HG02981 (cell line): ENCODE data around the gene LRPAP1.

Experiments used
- ATAC-seq: cut with Tn5 transposase; IDR thresholded peaks from one replicate; pipeline ENCODE4 v1.9.1; 2021; ENCODE audit warnings: mild to moderate bottlenecking, moderate library complexity; ENCODE audit not compliant: unreplicated experiment

Gene LRPAP1

DNA sequence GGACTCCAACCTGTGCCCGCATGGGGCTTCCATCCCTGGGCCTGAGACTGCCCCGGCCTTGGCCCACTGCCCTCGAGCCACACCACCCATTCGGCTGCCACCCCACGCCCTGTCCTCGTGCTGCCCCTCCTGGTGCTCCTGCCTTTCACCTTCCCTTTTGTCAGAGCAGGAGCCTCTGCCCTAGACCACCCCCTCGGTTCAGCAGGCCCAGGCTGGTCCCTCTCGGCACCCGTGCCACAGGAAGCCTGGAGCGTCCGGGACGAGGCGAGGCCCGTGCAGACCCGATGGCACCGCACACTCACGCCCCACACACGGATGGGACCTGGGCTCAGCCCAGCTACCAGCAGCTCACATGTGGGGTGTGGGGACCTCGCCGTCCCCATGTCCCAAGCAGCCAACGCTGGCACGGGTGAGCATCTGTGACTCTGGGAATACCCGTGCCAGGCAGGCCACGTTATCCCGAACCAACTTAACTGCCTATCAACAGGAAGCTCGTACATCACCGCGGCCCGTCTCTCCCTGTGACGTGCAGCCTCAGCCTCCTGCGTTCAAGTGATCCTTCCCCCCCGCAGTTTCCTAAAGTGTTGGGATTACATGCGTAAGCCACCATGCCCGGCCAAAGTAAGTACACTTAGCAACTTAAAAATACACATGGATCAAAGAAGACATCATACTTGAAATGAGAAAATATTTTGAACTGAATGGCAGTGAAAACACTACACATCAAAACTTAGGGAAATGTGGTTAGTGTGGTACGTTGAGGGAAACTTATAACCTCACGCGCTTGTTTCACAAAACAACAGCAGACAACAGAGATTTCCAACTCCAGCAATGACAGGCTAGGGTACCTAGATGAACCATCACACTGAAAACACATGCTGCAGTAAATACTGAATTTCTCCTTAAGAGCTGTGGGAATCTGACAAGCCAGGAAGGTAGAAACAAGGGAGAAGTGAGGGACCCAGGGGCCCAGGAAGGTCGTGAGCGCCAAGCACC lies 29.0 kb downstream of the LRPAP1 start:
- ATAC-seq, result no peak

DNA sequence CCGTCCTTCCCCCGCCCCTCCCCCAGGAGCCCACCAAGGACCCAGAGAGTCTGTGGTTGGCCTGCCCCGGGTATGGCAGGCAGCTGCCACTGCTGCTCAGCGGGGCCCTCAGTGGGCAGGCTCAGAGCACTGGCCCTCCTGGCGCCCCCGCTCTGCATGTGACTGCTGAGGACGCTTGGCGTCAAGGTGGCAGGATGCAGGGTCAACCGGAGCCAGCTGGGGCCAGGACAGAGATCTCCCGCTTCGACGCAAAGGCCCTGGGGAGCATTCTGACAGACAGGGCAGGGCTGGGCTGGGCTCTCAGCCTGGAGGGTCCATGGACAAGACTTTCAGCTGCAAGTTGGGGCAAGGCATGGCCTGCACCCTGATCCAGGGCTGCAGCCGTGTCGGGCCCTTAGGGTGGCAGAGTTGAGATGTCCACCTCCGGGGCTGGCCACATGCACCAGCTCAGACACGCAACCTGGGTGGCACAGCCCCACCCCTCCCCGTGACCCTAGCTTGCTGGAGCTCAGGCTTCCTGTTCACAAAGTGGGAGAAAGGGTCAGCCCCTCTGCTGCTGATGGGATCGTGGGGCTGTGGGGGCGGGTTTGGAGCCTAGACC lies 30.3 kb downstream of the LRPAP1 start:
- no peak for ATAC-seq

DNA sequence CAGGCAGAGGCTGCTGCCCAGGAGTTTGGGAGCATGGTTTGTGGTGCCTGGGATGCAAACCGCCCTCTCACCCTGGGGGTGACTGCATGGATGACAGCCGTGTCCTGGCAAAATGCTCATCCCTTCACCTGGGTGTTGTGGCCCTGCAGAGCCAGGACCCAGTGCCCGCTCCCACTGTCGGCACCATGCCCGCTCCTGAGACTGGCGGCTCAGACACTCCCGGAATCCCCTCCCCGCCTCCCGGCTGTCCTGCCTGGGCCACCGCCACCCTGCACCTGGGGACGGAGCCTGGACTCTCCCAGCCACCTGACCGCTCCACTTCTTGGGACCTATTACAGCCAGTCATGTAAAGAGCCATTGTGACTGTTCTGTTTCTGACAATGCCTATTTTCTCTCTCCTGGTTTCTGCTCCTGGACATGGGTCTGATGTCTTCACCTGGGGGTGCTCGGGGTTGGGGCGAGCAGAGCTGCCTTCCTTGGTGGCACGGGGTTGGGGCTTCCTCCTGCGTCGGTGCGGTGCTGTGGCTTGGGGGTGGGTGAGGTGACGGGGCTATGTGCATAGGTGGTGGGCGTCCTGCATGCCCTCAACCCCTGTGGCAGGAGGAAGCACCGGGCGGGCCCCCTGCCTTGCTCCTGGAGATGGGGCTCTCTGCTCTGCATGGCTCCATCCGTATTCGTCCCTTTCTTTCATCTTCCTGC lies 30.9 kb downstream of the LRPAP1 start:
- ATAC-seq, result no peak

DNA sequence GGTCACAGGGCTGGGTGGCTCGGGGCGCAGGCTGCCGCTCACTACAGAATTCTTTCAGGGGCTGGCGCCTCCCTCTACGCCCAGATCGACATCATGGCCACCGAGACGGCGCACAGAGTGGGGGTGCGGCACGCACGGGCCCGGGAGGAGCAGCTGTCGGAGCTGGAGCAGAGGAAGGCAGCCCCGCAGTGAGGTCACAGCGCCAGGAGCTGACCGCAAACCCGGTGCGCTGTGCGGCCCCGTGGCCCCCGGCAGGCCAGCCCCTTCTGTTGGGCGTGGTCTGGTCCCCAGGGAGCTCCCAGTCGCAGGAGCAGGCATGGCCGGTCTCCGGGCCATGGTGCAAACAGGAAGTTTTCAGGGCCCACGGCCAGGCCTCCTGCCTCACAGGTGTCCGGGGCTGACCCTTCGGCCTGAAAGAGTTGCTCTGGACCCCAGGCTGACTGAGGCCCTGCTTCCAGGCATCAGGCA lies 31.6 kb downstream of the LRPAP1 start:
- no peak for ATAC-seq

DNA sequence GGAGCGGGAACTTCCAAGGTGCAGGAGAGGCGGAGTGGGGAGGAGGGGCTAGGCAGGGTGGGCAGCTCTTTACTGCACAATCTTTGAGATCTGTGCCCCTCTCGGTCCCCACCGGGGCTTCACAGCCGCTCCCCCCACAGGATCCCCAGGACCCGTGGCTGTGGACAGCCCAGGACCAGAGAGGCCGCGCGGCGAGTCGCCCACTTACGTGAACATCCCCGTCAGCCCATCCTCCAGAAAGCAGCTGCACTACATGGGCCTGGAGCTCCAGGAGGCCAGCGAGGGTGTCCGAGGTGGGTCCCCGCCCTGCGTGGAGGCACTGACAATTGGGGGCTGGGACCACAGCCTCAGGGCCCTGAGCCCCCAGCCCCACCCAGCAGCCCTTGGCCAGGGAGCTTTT lies 32.1 kb downstream of the LRPAP1 start:
- ATAC-seq, result no peak

DNA sequence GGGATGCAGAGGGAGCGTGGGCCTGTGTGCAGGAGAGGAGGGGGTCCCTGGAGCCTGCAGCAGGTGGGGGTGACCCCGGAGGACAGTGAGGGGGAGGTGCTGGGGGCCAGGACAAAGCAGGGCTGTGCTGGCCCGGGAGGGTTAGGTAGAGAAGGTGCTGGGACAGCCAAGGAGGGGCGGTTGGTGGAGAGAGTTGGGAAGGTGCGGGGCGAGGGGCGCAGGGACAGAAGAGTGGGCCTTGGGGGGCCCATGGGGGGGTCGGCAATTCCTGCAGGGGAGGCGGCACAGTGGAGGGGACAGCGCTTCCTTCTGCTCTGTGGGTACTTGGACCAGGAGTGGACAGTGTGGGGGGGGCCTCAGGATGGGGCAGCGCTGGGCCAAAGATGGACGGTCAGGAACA lies 32.5 kb downstream of the LRPAP1 start:
- ATAC-seq, result no peak

DNA sequence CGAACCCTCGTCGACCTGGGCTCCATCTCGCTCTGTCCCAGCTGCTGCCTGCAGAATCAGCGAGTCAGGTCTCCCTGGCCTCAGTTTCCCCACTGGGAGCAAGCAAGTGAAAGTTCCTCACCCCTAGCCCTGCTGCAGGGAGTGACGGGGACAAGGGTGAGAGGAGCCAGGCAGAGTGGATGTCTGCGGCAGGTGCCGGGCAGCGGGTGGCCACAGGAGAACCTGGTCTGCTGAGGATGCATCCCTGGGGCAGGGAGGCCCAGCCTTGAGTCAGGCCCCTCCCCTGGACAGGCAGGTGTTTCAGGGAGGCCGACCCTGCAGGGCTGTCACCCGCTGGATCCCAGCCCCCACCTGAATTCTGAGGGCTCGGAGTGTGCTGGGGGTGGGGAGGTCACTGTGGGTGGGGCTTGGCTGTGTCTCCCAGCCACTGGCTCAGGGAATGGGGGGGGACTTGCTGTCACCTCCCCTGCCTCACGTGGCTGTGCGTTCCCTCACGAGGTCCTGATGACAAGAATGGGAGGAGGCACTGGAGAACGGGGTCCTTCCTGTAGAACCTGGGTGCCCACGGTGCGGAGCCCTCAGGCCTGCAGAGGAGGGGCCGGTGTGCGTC lies 33.2 kb downstream of the LRPAP1 start:
- no peak for ATAC-seq

DNA sequence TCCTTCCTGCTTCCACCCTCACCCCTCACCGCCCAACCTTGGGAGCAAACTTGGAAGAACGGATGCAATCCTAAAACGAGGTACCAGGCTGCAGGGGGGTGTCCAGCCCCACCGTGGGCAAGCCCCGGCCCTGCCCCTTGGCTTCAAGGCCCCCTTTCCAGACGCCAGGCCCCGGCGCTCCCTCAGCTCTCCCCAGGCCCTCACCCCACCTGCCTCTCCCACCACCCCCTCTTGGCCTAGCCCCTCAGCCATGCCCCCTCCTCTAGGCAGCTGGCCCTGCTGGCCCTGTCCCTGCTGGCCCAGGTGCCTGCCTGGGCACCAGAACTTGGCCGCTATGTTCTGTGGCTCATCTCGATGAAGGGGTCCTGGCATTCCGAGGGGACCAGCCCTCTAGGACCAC lies 33.8 kb downstream of the LRPAP1 start:
- no peak for ATAC-seq

DNA sequence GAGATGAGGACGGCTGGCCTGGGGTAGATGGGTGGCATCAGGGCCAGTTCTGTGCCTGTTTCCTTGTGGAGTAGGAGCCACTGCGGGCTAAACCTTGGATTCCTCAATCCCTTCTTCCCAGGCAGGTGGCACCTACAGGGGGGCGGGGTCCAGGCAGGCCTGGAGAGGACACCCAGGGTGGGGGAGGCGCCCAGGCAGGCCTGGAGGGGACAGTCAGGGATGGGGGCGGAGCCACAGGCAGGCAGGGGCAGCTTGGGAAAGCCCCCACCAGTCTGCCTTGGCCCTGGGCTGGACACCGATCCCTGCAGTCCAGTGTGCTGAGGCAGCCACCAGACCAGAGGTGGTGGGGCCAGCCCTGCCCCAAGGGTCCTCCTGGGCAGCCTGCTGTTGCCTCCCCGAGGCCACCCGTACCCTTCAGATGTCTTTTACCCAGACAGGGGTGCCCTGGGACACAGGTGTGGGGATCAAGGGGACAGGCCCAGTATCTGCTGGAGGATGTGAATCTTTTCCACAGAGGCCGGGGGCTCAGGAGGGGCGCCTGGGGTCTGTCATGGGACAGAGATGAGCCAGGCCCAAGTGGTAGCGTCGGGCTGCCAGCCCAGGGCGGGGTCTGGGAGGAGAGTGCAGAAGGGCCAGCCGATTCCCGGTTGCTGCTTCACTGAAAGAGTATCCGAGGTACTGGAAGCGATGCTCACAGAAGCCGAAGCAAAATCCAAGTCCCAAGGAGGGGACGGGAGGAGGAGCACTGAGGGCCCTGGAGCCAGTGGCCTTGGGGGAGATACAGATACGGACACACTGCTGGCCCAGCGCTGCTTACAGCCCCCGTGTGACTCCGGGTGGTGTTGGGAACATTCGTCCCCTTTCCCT lies 34.5 kb downstream of the LRPAP1 start:
- ATAC-seq, result no peak

DNA sequence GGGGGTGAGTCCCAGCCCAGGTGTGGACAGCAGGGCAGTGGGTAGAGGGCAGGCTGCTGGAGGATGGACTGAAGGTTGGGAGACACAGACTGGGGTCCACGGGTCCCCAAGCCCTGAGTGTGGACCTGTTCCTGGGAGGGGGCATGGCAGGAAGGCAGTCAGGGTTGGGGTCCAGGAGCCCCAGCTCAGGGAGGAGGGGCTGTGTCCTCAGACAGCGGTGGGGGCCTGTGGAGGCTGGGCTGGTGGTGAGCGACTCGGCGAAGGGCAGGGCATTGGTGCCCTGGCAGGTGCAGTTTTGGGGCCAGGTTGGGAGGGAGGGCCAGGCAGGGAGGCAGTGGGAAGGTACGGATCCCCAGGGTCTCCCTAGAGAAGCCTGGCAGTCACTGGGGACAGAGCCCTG lies 35.1 kb downstream of the LRPAP1 start:
- no peak for ATAC-seq

DNA sequence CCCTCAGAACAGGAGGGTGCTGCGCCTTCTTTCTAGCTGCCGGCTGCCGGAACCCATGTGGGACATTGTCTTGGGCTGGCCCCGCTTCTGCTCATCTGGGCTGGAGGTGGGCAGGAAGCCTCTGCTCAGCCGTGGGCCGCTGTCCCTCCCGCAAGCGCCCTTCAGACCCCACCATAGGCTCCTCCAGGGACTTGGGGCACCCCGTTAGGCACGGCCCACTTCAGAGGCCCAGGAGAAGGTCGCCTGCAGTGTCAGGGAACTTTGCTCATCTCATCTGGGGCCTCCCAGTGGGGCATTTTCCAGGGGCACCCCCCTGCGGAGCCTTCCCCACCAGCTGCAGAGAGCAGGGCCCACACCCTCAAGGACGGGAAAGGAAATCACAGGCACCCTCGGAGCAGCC lies 36.2 kb downstream of the LRPAP1 start:
- no peak for ATAC-seq

DNA sequence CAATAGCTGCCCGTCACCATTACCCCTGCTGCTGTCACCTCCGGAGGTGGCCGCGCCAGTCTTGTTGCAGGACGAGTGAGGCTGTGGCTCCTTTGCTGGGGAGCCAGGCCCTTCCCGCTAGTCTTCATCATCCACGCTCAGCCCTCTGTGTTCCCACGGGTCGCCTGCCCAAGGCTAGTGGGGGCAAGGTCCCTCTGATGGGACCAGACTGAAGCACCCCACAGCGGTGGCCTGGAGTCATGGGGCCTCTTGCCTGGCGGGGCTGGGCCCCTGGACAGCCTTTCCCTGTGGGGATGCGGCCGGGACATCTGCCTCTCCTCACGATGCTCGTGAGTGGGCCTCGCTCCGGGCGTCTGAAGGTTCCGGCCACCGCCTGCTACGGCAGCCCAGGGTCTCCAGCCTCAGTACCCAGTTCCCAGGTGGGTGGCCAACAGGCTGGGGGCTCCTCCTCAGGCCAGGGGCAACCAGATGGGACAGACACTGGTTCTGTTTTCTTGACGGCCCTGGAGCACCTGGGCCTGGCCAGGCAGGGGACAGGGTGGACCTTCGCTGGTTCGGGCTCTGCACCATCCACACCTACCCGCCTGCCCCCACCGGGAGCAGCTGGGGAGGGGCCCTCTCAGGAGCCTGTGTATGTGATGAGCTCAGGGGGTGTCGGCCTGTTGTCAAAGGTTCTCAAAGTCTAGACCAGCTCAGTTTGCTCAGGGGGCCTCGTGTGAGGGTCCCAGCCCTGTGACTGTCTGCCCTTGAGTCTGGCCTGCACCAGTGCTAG lies 36.8 kb downstream of the LRPAP1 start:
- ATAC-seq, result no peak

DNA sequence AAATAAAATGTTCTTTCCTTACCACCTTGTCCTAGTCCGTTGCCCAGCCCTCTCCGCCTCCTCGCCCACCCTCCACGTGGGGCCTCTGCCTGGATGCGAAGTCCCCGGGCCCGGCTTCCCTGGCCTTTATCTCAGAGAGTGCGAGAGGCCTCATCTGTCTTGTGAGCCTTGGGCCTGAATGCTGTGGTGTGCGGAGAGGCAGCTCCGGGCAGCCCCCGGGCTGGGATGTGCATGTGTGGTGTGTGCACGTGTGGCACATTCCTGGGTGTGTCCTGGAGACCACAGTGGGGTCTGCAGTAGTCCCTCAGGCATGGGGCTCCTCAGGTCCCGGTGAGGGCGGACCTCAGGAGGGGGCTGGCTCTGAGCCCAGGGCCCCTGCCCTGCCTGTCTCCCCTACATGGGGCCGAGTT lies 37.8 kb downstream of the LRPAP1 start:
- no peak for ATAC-seq

DNA sequence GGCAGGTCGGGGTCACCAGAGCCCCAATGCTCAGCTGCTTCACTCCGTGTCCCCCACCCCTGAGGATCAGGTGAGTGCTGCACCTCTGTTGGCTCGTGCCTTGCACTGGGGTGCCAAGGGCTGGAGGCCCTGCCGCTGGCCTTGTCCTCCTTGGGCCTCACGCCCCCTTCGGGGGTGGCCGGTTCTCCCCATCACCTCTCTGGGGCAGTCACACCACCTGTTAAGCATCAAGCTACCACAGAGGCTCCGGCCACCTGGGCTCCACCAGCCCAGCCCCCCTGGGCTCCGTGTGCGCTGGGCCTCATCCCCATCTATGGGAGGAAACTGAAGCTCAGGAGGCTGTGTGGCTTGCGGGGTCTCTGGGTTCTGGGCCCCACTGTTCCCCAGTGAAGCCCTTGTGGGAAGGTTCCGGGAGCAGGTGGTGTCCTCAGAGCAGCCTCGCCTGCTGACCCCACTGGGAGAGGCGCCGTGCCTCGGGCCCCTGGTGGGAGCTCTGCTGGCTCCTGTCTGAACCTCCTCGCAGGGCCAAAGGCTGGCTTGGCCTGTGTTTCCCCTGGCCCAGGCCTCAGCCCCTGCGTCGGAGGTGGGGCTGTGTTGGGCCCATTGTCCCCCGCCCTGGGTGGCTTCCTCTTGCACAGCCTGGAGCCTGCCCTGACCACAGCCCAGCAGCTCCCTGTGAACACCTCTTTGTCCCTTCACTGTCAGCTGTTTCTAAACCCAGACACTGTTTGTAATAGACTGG lies 38.3 kb downstream of the LRPAP1 start:
- ATAC-seq, result no peak

DNA sequence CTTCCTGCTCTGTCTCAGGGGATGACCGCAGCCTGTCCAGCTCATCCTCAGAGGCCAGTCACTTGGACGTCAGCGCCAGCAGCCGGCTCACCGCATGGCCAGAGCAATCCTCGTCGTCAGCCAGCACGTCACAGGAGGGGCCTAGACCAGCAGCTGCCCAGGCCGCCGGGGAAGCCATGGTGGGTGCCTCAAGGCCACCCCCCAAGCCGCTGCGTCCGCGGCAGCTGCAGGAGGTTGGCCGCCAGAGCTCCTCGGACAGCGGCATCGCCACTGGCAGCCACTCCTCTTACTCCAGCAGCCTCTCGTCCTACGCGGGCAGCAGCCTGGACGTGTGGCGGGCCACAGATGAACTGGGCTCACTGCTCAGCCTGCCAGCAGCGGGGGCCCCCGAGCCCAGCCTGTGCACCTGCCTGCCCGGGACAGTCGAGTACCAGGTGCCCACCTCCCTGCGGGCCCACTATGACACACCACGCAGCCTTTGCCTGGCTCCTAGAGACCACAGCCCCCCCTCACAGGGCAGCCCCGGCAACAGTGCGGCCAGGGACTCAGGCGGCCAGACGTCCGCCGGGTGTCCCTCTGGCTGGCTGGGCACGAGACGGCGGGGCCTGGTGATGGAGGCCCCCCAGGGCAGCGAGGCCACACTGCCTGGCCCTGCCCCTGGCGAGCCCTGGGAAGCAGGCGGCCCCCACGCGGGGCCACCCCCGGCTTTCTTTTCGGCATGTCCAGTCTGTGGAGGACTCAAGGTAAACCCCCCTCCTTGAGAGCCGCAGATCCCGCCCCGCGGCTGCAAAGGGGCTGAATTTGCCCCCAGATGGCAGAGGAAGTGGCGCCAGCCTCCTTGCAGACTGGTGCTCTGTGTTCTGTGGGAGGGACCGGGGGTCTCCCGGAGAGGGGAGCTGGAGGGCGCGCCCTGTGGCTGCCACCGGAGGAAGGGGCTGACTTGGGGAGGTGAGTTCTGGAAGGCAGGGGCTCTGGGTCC lies 39.2 kb downstream of the LRPAP1 start:
- no peak for ATAC-seq

DNA sequence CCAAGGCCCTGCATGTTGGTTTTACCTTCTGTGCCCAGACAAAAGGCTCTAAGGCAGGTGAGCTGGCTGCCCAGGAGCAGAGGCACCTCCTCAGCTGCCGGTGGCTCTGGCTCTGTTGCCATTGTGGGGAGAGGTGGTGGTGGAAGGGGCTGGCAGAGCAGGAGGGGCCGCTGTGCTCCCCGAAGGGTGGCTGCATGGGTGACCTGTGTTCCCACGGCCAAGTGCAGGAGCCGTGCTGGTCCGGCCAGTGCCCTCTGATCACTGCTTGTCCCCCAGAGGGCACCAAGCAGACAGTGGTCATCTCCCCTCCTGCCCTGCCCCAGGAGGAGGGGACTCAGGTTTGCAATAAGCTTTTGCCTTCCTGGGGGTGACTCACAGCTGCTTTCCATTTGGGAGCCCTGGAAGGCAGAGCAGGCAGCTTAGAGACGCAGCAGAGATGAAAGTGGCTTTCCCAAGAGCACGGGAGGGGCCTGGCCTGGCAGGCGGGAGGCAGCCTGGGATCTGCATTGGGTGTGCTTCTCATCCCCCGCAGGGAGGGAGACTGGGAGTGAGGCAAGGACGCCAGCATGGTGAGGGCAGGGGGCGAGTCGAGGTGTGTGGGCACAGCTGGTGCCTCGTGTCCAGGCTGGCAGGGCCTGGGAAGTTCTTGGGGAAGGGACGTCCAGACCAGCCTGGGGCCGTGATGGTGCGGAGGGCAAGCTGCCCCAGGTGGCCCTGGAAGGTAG lies 40.4 kb downstream of the LRPAP1 start:
- ATAC-seq, result no peak

DNA sequence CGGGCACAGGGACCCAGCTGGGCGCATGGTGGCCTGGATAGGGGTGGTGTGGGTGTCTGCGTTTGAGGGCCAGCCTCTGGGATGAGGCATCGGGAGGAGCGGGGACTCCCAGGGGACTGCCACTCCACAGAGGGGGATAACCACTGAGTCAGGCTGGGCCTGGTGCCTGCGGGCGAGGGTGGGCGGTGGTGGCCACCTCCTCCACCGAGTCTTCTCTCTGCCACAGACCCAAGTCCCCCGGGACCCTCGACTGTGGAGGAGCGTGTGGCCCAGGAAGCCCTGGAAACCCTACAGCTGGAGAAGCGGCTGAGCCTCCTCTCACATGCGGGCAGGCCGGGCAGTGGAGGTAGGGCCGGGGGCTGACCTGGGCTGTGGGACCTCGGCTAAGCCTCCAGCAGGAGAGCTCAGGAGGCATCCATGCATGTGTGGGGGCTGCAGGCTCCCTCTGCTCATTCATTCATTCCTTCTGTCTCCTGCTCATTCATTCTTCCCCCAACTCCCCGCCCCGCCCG lies 42.7 kb downstream of the LRPAP1 start:
- no peak for ATAC-seq
